Muscle of leg (tissue), 11 donors: ENCODE results near the gene CHN2. TPM values are rescaled to one million over a fixed set of nuclear protein-coding genes. Genes with fewer than 3 reads are reported as not detected.

Source experiments
- DNase-seq: peaks from one replicate; pipeline ENCODE4 v3.0.0; 2013
- H3K27ac ChIP-seq: one replicate; pipeline ENCODE4 v1.5.1; 2013; ENCODE audit warnings: mild to moderate bottlenecking, low read length, control low read depth
- H3K27me3 ChIP-seq: one replicate; pipeline ENCODE4 v1.6.1; 2013; ENCODE audit warnings: low read length; ENCODE audit not compliant: control insufficient read depth, insufficient read depth
- H3K36me3 ChIP-seq: one replicate; pipeline ENCODE4 v1.6.1; 2013; ENCODE audit warnings: low read length; ENCODE audit not compliant: control insufficient read depth, insufficient read depth
- H3K4me1 ChIP-seq: one replicate; pipeline ENCODE4 v1.6.1; 2013; ENCODE audit warnings: low read length; ENCODE audit not compliant: control insufficient read depth, insufficient read depth
- H3K4me3 ChIP-seq: one replicate; pipeline ENCODE4 v1.5.1; 2013; ENCODE audit warnings: low read length, control low read depth
- H3K9me3 ChIP-seq: replicated peaks from 2 replicates; pipeline ENCODE4 v1.6.1; 2013; ENCODE audit warnings: low read depth, low read length; ENCODE audit not compliant: control insufficient read depth
- WGBS: methylation state at CpG from one replicate; pipeline ENCODE4 v1.1.5; 2013; ENCODE audit warnings: missing lambda C conversion rate; ENCODE audit not compliant: insufficient coverage; 5-methylcytosine and 5-hydroxymethylcytosine counted together
- polyA plus RNA-seq, 8 donors: library from polyadenylated mRNA; unstranded; fragments of 120-200 nt; gene quantifications; one replicate each; pipeline versions ENCODE4 v1.2.1 to v1.2.3, GENCODE V29; 2013; ENCODE audit warnings: inconsistent platforms in 1 of 8, low replicate concordance in 1 of 8; ENCODE audit not compliant: insufficient read length in 8 of 8, insufficient read depth in 1 of 8
- total RNA-seq: library from RNA; stranded (reverse); fragments of 120-200 nt; gene quantifications from one replicate; pipeline ENCODE4 v1.2.4, GENCODE V29; 2013

Gene CHN2
- total and polyA plus RNA-seq, 9 donors = 7.6 to 18.2 (median 10.2) TPM

DNA sequence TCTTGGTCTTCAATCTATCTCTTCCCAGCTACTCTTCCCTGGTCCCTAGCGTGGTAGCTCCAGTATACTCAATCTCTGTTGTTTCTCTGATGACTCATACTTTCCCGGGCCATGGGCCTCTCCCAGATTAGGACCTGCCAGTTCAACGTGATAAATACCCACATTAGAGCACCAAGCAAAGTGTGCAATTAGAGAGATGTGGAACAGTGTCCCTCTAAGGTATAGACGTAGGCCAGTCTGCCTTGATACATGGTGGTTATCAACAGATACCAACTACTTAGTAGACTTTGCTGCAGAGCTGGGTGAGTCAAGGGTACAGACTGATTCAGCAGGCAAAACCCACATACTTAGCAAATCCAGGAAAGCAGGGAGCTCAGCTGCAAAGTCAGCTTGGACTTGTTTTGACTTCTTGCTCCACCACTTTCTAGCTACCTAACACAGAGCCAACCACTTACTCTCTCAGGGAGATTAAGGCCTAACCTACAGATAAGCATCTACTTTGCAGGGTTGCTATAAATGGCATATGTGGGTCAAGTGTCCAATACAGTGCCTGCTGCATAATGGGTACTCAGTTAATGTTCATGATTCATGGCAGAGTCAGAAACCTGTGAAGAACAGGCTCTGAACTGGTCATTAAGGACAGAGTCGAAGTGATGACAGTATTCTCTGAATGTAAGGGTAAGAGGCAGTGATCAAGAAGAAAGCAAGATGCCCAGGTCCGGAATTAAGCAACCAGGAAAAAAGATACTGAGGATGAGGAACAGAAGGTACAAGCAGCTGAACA lies 176.1 kb downstream of the CHN2 start:
- WGBS = 81% methylated on average over 5 of the region's 6 CpGs
- Histone ChIP-seq H3K4me3 (no peak overlapping the region), H3K4me1 (no peaks in the 10 kb centered on the region), H3K9me3 (no peaks in the 10 kb centered on the region), H3K36me3 (no peaks in the 10 kb centered on the region), H3K27ac (no peak overlapping the region), H3K27me3 (no peaks in the 10 kb centered on the region)
- no peak for DNase-seq

DNA sequence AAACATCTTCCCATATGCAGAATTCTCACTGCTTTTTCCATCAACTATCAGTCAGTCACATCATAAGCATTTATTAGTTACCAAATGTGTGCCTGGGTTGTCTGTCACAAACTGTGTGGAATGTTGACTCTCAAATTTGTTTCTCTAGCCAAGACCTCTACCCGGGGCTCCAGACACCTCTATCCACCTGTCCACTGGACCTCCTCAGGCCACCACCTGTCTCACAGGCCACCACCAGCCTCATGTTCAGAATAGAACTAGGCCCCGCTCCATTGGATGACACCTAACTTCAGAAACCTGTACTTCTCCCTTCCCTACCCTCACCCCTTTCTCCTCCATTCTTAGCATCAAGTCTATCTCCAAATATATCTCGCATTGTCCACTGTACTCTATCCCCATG lies 176.9 kb downstream of the CHN2 start:
- Histone ChIP-seq H3K27me3 (no peaks in the 10 kb centered on the region), H3K36me3 (no peaks in the 10 kb centered on the region), H3K4me3 (no peak overlapping the region), H3K4me1 (no peaks in the 10 kb centered on the region), H3K27ac (no peak overlapping the region), H3K9me3 (no peaks in the 10 kb centered on the region)
- 100% methylated on average over 1 of the region's 3 CpGs for WGBS
- DNase-seq = no peak

DNA sequence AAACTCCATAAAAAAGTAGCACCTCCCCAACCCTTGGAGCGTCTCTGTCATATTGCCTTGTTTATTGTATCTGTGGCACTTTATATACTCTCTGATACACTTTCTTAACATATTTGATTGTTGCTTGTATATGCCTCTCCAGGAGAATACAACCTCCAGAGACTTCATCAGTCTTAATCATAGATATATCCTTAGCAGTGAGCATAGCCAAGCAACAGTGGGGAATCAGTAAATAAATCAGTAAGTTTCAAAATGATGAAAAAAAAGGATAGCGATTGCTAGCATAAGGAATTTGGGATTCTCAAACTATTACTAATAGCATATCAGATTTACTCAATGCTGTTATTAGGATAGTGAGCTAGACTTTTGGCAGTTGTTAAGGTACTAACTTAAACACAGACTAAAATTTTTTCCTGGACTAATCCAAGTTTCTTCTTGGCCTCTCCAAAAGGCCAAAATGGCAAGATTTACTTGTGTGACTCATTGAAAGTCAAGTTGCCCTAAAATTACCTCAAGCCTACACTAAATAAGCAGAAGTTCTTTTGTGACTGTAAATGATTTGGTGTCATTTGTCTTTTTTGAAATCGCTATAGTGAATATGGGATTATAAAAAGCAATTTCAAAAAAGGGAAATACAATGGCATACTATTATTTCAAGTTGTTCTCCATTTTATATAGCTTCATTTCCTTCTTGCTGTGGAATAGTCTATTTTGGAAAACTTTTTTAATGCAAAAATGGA lies 177.9 kb downstream of the CHN2 start:
- WGBS = no CpG with 5 or more reads among the region's 3 CpGs
- H3K36me3 ChIP-seq = no peaks in the 10 kb centered on the region
- no peaks in the 10 kb centered on the region for H3K27me3 ChIP-seq
- no peak overlapping the region for H3K27ac ChIP-seq
- H3K4me1 ChIP-seq = no peaks in the 10 kb centered on the region
- H3K4me3 ChIP-seq = no peak overlapping the region
- no peaks in the 10 kb centered on the region for H3K9me3 ChIP-seq
- DNase-seq = peak; percentile 78

DNA sequence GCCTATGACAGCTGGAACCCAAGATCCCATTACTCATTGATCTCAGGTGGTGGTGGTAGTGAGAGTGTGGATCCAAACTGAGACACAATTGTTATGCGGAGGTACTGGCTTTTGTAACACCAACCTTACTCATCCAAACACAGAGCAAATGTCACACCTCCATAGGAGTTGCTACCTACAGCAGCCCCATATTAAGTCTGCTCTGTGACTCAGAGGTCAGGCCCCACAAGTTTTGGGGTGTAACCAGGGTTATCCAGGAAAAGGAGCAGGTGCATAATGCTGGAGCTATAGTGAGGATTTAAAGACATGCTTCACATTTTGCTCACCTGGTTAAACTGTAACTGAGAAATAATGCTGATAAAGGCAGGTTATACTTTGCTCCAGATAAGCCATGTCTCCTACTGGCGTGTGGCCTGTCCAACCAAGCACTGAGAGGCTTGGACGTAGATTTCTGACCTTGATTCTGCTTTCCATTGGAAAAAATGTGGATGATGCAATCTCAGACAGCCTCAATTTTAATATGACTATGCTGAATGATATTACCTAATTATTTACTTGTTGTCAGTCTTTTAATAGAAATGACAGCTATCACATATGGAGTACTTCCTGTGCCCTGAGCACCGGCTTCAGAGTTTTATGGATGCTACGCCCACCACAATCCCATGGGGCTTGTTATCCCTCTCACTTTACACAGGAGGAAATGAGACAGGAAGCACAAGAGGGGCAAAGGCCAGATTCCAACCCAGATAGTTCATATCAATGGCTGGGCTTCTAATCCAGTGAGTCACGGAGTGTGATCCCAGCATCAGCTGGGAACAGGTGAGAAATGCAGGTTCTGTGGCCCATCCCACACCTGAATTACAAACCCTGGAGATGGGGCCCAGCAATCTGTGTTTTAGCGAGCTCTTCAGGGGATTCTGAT lies 181.3 kb downstream of the CHN2 start:
- H3K36me3 ChIP-seq = no peaks in the 10 kb centered on the region
- no peaks in the 10 kb centered on the region for H3K27me3 ChIP-seq
- peak; percentile 21 for DNase-seq
- no peaks in the 10 kb centered on the region for H3K4me1 ChIP-seq
- no peaks in the 10 kb centered on the region for H3K9me3 ChIP-seq
- H3K27ac ChIP-seq = no peak overlapping the region
- no peak overlapping the region for H3K4me3 ChIP-seq
- WGBS = 18% methylated on average over 3 of the region's 7 CpGs

DNA sequence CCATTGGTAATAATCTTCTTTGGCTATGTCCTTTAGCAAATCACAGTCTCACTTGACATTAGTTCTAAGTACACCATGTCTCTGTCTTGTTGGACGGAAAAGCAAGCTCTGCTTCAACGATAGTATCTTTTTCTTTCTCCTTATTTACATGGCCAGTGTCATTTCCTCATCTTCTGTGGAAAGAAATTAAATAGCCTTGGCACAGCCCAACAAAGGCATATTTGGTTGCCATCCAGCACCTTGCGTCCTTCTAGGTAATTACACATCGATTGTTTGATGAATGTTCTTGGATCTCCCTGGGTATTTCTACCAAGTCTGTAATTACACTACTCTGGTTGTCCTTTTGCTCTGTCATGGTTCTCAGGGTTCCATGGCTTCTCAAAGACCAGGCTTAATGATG lies 183.1 kb downstream of the CHN2 start:
- Histone ChIP-seq H3K4me1 (no peaks in the 10 kb centered on the region), H3K27me3 (no peaks in the 10 kb centered on the region), H3K27ac (no peak overlapping the region), H3K9me3 (no peaks in the 10 kb centered on the region), H3K36me3 (no peaks in the 10 kb centered on the region), H3K4me3 (no peak overlapping the region)
- WGBS = 84% methylated on average over 4 of the region's 4 CpGs
- no peak for DNase-seq

DNA sequence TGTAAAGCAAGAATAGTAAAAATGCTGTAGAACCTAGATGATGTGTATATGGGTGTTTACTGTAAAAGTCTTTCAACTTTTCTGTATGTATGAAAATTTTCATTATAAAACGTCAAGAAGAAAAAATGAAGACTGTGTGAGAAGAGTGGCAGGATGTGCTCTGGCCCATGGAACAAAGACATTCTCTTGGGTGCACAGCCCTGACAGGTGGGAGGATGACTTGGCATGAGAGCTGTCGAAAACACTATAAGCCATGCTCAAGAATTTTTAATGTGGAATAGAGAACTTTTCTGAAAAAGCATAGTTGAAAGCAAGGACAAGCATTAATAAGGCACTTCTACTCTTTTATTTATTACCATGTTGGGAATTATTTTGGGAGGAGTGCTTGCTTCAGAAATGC lies 185.0 kb downstream of the CHN2 start:
- DNase-seq = no peak
- no CpG with 5 or more reads among the region's 2 CpGs for WGBS

DNA sequence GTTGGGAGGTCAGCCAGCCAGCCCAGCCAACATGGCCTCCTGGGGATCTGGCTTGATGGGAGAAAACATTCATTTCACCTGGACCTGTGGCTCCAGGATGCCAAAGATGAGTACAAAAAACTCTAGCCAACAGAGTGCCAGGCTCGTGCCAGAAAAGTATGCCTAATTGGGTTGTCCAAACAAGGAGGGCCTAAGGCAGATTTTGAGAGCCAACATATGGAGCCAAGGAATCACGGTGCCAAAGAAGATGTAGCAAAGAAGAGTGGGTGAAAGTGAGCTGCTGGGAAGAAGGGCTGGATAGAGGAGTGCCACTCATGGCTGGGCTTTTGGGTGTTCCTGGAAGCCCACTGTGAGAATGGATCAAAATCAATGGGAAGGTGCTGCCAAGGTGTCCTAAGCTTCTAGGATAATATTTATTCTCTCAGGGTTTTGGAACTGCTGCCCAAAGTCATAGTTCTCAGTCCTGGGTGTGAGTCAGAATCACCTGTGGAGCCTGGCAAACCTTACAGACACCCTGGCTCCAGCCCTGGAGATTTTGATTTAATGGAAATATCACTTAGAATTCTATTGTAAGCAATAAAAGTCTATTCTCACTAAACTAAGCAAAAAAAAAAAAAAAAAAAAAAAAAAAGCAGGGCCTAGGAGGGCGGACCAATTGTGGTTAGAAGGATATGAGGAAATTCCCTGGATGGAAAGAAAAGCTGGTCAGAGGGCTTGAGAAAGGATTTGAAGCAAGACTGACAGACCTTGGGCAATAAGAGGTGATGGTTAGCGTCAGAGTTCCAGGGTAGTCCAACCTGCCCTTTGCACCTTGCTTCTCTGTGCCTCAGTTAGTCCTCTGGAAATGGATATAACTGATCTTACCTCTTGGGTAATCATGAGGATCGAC lies 186.9 kb downstream of the CHN2 start:
- Histone ChIP-seq H3K9me3 (no peaks in the 10 kb centered on the region), H3K27ac (no peak overlapping the region), H3K4me3 (no peak overlapping the region), H3K4me1 (no peaks in the 10 kb centered on the region), H3K27me3 (no peaks in the 10 kb centered on the region), H3K36me3 (no peaks in the 10 kb centered on the region)
- DNase-seq = no peak
- 87% methylated on average over 2 of the region's 5 CpGs for WGBS

More for the DNA sequence above, 185.0 kb downstream of the CHN2 start:
- Histone ChIP-seq H3K27ac (no peak overlapping the region), H3K4me3 (no peak overlapping the region), H3K4me1 (no peaks in the 10 kb centered on the region), H3K36me3 (no peaks in the 10 kb centered on the region), H3K9me3 (no peaks in the 10 kb centered on the region), H3K27me3 (no peaks in the 10 kb centered on the region)

DNA sequence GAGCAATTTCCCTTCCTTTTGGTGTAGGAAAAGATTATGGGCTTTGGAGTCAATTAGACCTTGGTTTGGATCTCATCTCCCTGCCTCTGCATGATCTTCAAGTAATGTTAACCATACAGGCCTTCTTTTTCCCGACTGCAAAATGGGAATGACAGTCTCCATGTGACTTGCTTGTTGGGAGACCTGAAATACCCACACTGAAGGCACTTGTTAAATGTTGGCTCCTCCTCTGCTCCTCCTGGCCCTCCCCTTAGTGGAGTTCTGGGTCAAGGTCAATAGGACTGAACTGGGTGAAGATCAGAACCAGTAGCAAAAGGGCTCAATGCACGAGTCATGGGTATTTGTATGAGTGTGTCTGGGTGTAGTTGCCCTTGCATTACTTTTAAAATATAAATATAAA lies 189.7 kb downstream of the CHN2 start:
- Histone ChIP-seq H3K4me3 (no peak overlapping the region), H3K4me1 (no peaks in the 10 kb centered on the region), H3K9me3 (no peaks in the 10 kb centered on the region), H3K27ac (no peak overlapping the region), H3K36me3 (no peaks in the 10 kb centered on the region), H3K27me3 (no peaks in the 10 kb centered on the region)
- DNase-seq = no peak
- WGBS = no CpG with 5 or more reads among the region's 2 CpGs

DNA sequence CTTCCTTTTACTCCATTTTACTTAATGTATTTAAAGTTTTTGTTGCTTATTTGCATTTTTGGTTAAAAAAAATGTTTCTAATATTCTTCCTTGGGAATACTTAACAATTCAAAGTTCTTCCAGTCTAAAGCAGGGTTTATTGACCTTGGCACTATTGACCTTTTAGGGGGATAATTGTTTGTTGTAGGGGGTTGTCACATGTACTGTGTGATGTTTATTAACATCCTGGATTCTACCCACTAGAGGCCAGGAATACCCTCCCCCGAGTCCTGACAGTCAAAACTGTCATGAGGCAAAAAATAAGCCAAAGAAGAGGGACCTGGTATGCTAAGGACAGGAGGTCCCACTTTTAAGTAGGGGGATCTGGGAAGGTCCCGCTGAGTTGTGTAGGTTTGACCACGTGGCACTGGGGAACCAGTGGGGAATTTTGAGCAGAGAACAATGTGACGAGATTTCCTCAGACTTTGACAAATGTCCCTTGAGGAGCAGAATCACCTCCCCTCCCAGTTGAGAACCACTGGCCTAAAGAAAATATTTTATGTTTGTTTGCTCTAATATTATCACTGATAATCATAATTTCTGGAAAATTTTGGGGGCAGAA lies 190.7 kb downstream of the CHN2 start:
- H3K4me1 ChIP-seq = no peaks in the 10 kb centered on the region
- no peaks in the 10 kb centered on the region for H3K27me3 ChIP-seq
- H3K9me3 ChIP-seq = no peaks in the 10 kb centered on the region
- H3K4me3 ChIP-seq = no peak overlapping the region
- no peaks in the 10 kb centered on the region for H3K36me3 ChIP-seq
- no peak overlapping the region for H3K27ac ChIP-seq
- WGBS = 67% methylated on average over 1 of the region's 4 CpGs
- DNase-seq = no peak
